ENCODE data around the gene ASB7. TPM values are rescaled to one million over a fixed set of nuclear protein-coding genes. Genes with fewer than 3 reads are reported as not detected.

Gene ASB7
- total RNA-seq, 1 donor from 2014 or later: 13.1 TPM

GRCh38 chr15:100633763-100634075, 31.3 kb downstream of the ASB7 start:
- Mint-ChIP-seq H3K9me3 (ENCODE audit: unreplicated experiment) (no peaks in the 10 kb centered on the region), H3K4me1 (ENCODE audit: unreplicated experiment) (peaks cover 6% of the 10 kb centered on the region), H3K27me3 (ENCODE audit: unreplicated experiment) (no peaks in the 10 kb centered on the region), H3K36me3 (ENCODE audit: unreplicated experiment) (peaks cover 20% of the 10 kb centered on the region), H3K27ac (ENCODE audit: unreplicated experiment) (no peak overlapping the region), H3K4me3 (ENCODE audit: unreplicated experiment) (no peak overlapping the region)
- no peak for DNase-seq (ENCODE audit: extremely low spot score, unreplicated experiment)
- TF ChIP-seq, protein P1, sequence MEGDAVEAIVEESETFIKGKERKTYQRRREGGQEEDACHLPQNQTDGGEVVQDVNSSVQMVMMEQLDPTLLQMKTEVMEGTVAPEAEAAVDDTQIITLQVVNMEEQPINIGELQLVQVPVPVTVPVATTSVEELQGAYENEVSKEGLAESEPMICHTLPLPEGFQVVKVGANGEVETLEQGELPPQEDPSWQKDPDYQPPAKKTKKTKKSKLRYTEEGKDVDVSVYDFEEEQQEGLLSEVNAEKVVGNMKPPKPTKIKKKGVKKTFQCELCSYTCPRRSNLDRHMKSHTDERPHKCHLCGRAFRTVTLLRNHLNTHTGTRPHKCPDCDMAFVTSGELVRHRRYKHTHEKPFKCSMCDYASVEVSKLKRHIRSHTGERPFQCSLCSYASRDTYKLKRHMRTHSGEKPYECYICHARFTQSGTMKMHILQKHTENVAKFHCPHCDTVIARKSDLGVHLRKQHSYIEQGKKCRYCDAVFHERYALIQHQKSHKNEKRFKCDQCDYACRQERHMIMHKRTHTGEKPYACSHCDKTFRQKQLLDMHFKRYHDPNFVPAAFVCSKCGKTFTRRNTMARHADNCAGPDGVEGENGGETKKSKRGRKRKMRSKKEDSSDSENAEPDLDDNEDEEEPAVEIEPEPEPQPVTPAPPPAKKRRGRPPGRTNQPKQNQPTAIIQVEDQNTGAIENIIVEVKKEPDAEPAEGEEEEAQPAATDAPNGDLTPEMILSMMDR (IDR thresholded peaks at IDR 0.05): no peak

DNA sequence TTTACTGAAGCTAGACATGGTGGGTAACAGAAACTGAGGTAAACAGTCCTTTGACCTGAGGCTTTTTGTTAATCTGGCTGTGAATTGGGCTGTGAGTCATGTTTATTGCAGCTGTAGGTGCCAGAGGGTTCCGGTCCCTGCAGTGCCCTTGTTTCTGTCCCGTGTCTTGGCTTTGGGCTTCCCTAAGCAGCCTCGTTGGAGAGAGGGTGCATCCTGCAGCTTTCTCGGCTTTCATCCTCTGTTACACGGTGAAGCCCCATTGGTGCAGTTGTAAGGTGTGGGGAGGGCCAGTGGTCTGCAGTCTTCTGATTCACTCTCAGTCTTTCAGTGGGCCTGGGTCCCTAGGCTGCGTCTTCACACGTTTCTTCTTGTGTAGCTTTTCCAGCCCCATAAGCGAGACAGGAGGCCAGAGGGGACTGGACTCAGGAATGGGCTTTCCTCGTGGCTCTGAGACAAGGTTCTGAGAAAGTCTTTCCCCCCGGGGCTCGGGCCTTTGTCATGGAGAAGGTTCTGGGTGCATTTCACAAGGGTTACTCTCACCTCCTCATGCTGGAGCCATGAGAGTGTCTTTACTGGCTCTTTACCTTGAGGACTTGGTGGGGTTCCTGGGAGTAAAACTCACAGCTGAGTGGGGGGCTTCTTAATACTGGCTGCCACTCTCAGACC, 33.1 kb downstream of the ASB7 start:
- Mint-ChIP-seq H3K4me3 (ENCODE audit: unreplicated experiment) (no peak overlapping the region), H3K27ac (ENCODE audit: unreplicated experiment) (no peak overlapping the region), H3K36me3 (ENCODE audit: unreplicated experiment) (peaks cover 10% of the 10 kb centered on the region), H3K27me3 (ENCODE audit: unreplicated experiment) (no peaks in the 10 kb centered on the region), H3K9me3 (ENCODE audit: unreplicated experiment) (no peaks in the 10 kb centered on the region), H3K4me1 (ENCODE audit: unreplicated experiment) (peaks cover 3% of the 10 kb centered on the region)
- no peak for DNase-seq (ENCODE audit: extremely low spot score, unreplicated experiment)
- TF ChIP-seq, protein P1 (IDR thresholded peaks at IDR 0.05): no peak

- DNase-seq (ENCODE audit: extremely low spot score, unreplicated experiment): no peak
- peaks cover 5% of the 10 kb centered on the region for H3K4me1 Mint-ChIP-seq (ENCODE audit: unreplicated experiment)
- no peak overlapping the region for H3K4me3 Mint-ChIP-seq (ENCODE audit: unreplicated experiment)
- TF ChIP-seq, protein P1 (IDR thresholded peaks at IDR 0.05): no peak
- H3K27ac Mint-ChIP-seq (ENCODE audit: unreplicated experiment): no peak overlapping the region
- H3K9me3 Mint-ChIP-seq (ENCODE audit: unreplicated experiment): no peaks in the 10 kb centered on the region
- no peaks in the 10 kb centered on the region for H3K27me3 Mint-ChIP-seq (ENCODE audit: unreplicated experiment)
- no peaks in the 10 kb centered on the region for H3K36me3 Mint-ChIP-seq (ENCODE audit: unreplicated experiment)
Observed at GRCh38 chr15:100638177-100638730, 35.9 kb downstream of the ASB7 start.

DNA sequence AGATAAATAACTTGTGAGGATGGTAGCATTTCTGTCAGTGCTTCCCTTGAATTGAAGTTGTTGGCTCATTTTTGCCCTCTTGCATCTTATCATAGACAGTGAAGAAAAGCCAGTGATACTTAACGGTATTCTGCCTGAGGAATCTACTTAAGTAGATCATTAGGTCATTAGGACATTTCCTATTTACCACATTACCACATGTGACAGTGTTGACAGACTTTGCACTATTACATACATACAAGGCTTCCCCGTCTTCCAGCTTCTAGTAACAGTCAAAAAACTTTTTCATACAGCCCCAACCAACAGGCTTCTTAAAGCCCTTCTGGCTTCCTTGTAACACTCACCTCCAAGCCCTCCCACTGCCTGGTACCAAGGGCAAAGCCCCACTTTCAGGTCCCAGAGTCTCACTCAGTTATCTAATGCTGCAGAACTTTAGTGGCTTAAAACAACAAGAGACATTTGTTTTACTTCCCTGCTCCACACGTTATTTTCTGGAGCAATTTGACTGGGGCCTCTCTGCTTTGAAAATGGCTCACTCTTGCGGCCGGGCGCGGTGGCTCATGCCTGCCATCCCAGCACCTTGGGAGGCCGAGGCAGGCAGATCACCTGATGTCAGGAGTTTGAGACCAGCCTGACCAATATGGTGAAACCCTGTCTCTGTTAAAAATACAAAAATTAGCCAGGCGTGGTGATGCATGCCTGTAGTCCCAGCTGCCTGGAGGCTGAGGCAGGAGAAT, 40.0 kb downstream of the ASB7 start:
- H3K27ac Mint-ChIP-seq (ENCODE audit: unreplicated experiment): no peak overlapping the region
- H3K4me3 Mint-ChIP-seq (ENCODE audit: unreplicated experiment): no peak overlapping the region
- peaks cover 1% of the 10 kb centered on the region for H3K36me3 Mint-ChIP-seq (ENCODE audit: unreplicated experiment)
- DNase-seq (ENCODE audit: extremely low spot score, unreplicated experiment): no peak
- peaks cover 2% of the 10 kb centered on the region for H3K4me1 Mint-ChIP-seq (ENCODE audit: unreplicated experiment)
- TF ChIP-seq, protein P1 (IDR thresholded peaks at IDR 0.05): no peak
- no peaks in the 10 kb centered on the region for H3K9me3 Mint-ChIP-seq (ENCODE audit: unreplicated experiment)
- no peaks in the 10 kb centered on the region for H3K27me3 Mint-ChIP-seq (ENCODE audit: unreplicated experiment)

GRCh38 chr15:100642950-100643338, 40.6 kb downstream of the ASB7 start:
- Mint-ChIP-seq H3K36me3 (ENCODE audit: unreplicated experiment) (peaks cover 1% of the 10 kb centered on the region), H3K9me3 (ENCODE audit: unreplicated experiment) (no peaks in the 10 kb centered on the region), H3K4me3 (ENCODE audit: unreplicated experiment) (no peak overlapping the region), H3K27ac (ENCODE audit: unreplicated experiment) (no peak overlapping the region), H3K4me1 (ENCODE audit: unreplicated experiment) (peaks cover 2% of the 10 kb centered on the region), H3K27me3 (ENCODE audit: unreplicated experiment) (no peaks in the 10 kb centered on the region)
- TF ChIP-seq, protein P1 (IDR thresholded peaks at IDR 0.05): no peak
- DNase-seq (ENCODE audit: extremely low spot score, unreplicated experiment): no peak

All from osteocyte (in vitro differentiated cells).